ENCODE results near the gene IL17RB.

DNA sequence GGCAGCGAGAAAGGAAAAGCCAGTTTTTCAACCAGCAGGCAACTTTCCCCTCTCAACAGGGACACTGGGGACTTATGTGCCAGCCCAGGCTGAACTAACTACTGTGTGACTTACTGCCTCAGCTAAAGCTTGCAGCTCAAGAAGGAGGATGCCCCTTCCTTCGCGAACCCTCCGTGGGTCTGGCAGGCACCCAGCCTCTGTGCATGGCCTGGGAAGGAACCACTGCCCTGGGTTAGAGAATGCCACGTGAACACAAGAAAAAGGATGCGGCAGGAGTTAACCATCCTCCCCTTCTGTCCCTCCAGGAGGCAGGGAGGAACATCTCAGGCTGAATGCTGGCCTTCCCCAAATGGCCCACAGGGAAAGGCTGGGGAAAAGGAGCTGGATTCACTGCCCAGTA lies 29.2 kb upstream of the IL17RB start:
- TF ChIP-seq, protein P1, sequence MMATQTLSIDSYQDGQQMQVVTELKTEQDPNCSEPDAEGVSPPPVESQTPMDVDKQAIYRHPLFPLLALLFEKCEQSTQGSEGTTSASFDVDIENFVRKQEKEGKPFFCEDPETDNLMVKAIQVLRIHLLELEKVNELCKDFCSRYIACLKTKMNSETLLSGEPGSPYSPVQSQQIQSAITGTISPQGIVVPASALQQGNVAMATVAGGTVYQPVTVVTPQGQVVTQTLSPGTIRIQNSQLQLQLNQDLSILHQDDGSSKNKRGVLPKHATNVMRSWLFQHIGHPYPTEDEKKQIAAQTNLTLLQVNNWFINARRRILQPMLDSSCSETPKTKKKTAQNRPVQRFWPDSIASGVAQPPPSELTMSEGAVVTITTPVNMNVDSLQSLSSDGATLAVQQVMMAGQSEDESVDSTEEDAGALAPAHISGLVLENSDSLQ (IDR thresholded peaks at IDR 0.05): no peak
- TF ChIP-seq ARNT (IDR thresholded peaks at IDR 0.05): no peak
- TF ChIP-seq BHLHE40 (IDR thresholded peaks at IDR 0.05; ENCODE audit: borderline replicate concordance): no peak

Measured in HEK293T (cell line).